ENCODE results near the gene HBM.

Gene HBM, protein sequence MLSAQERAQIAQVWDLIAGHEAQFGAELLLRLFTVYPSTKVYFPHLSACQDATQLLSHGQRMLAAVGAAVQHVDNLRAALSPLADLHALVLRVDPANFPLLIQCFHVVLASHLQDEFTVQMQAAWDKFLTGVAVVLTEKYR

DNA sequence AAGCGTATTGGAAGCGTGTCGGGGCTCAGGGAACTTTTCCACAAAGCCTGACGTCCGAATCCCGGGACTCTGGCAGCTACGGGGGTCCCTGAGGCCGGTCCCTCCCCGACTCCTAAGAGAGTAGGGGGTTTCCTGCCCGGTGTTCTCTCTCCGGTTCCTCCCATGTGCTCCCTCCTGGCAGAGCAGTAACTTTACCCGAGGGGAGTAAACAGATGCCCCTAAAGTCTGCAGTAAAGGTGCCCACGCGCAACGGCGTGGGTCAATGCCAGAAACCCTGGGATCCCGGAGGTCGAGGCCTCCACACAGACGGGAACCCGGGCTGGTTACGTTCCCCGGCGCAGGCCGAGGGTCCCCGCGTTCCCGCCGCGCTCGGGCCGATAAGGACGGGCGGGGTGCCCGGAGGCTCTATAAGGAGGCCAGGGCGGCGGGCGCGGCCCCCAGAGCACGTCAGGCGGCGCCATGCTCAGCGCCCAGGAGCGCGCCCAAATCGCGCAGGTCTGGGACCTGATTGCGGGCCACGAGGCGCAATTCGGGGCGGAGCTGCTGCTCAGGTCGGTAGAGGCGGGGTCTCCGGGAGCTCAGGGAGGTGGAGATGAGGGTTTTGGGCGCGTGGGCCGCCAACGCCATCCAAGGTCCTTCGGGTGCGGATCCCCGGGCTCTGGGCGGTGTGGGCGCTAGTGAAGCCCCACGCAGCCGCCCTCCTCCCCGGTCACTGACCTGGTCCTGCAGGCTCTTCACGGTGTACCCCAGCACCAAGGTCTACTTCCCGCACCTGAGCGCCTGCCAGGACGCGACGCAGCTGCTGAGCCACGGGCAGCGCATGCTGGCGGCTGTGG, at the start of gene HBM:
Gene HBM (plus strand): TSS at position 440 of the 836 bp plus-strand sequence. CDS start 20 bp downstream, at position 460.
- H3K4me3 ChIP-seq (ENCODE audit: low read depth, low read length) = no peak within 1 kb of the TSS
- TF ChIP-seq, protein P1, sequence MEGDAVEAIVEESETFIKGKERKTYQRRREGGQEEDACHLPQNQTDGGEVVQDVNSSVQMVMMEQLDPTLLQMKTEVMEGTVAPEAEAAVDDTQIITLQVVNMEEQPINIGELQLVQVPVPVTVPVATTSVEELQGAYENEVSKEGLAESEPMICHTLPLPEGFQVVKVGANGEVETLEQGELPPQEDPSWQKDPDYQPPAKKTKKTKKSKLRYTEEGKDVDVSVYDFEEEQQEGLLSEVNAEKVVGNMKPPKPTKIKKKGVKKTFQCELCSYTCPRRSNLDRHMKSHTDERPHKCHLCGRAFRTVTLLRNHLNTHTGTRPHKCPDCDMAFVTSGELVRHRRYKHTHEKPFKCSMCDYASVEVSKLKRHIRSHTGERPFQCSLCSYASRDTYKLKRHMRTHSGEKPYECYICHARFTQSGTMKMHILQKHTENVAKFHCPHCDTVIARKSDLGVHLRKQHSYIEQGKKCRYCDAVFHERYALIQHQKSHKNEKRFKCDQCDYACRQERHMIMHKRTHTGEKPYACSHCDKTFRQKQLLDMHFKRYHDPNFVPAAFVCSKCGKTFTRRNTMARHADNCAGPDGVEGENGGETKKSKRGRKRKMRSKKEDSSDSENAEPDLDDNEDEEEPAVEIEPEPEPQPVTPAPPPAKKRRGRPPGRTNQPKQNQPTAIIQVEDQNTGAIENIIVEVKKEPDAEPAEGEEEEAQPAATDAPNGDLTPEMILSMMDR (IDR thresholded peaks at IDR 0.05; ENCODE audit: low read depth, low read length) = no peak

DNA sequence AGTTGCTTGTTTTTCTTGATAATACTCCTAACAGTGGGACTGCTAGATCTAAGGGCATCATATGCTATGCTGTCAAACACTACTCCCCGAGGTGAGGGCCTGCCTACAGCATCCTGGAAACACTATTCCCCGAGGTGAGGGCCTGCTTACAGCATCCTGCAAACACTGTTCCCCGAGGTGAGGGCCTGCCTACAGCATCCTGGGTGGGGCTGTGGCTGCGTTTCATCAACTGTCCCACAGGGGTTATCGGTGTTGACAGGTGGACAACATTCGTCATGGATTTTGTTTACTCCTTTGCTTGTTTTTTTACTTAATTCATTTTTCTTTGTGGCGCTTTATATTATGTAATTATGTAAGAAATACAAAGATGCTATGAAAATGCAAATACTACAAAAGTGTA, 49.8 kb upstream of the HBM start:
- no peak overlapping the region for H3K4me3 ChIP-seq (ENCODE audit: low read depth, low read length)
- TF ChIP-seq, protein P1 (IDR thresholded peaks at IDR 0.05; ENCODE audit: low read depth, low read length) = no peak

DNA sequence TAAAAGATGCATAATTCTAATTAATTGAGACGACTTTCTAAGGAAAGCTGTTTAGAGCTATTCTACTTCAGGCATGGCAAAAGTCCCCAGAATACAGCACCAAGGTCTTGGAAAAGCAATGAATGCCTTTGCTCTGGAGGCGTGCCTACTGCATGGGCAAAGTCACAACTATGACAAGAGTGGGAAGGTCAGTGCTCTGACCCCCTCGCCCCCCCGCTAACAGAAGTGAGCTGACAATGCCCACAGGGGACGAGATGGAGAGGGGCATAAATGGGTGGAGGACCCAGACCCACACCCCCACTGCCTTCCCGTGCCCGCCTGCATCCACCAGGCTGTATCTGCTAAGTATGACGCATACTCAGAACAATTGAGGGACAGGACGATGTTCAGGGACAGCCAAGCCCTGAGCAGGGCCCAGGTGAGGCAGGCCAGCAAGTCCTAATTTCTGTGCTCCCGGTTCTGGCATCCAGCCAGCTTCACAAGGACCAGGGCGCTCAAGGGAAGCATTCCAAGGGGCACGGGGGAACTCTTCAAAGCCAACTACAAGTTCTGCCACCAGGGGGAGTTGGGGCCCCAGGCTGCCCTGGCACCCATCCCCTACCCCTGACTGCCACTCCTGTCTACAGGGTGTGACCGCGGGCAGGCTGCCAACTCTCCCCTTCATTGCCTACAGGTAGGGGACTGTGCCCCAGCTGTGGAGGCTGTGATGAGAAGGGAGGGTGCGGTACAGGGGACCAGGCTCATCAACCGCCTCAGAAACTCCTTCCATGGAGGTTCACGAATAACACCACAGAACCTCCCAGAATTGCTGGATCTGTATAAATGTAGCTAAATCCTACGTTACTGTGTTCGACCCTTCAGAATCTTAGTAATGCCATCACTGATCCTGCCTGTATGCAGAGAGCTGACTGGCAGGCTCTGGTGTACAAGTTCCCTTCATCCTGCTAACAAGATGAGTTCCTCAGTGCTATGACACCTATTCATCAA, 48.1 kb upstream of the HBM start:
- no peak overlapping the region for H3K4me3 ChIP-seq (ENCODE audit: low read depth, low read length)
- TF ChIP-seq, protein P1 (IDR thresholded peaks at IDR 0.05; ENCODE audit: low read depth, low read length) = peak; percentile 70

DNA sequence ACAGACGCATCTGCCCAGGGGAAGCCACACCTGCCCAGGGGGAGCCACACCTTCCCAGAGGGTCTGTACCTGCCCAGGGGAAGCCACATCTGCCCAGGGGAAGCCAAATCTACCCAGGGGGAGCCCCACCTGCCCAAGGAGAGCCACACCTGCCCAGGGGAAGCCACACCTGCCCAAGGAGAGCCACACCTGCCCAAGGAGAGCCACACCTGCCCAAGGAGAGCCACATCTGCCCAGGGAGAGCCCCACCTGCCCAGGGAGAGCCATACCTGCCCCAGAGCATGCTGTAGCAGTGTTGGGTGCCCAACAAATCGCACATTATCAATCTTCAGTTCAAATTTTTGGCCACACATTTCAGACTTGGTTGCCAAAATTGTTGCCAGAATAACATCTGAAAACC, 46.9 kb upstream of the HBM start:
- H3K4me3 ChIP-seq (ENCODE audit: low read depth, low read length) = no peak overlapping the region
- TF ChIP-seq, protein P1 (IDR thresholded peaks at IDR 0.05; ENCODE audit: low read depth, low read length) = no peak

DNA sequence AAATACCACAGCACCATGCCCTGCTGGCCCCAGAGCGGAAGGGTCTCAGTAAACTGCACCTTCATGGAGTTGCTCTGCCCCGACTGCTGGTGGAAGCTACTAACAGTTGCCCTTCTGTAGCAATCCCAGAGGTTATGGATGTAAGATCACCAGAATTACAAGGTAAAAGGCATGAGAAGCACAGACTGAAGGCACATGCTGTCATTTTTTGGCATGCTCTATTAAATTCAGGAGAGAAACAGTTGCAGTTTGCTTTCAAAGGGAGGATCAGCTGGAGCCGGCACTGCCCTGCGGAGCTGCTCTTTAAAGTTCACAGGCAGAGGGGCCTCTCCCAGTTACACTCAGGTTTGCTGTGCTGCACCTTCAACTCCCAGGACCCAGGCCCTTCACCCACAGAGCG, 46.5 kb upstream of the HBM start:
- TF ChIP-seq, protein P1 (IDR thresholded peaks at IDR 0.05; ENCODE audit: low read depth, low read length) = no peak
- no peak overlapping the region for H3K4me3 ChIP-seq (ENCODE audit: low read depth, low read length)

DNA sequence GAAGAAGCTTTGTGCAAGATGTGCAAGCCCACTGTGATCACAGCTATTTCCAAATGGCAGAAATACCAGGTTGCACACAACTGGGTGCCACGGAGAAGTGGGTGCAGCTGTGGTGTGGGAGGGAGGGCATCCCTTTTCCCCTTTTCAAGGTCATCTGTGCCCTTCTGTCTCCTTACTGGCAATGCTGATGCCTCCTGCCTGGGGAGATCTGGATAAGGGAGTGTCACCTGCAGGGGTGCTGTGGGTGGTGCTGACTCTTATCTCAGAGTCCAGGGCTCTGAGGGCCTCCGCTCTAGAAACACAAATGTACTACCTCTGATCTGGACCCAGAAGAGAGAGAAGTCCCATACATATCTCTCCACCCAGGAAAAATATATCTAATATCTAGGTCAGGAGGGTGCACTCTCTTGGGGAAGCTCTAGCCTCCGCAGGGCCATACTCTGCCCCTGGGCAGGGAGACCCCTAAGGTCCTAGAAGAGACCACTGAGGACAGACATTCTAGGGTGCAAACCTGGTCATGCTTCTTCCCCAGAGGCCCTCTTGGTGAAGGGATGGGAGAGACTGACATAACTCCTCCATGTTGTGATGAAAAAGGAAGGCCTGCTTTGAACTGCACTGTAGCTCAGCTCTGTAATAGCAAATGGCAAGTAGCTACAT, 45.8 kb upstream of the HBM start:
- TF ChIP-seq, protein P1 (IDR thresholded peaks at IDR 0.05; ENCODE audit: low read depth, low read length) = no peak
- no peak overlapping the region for H3K4me3 ChIP-seq (ENCODE audit: low read depth, low read length)

Data from WI38 (cell line).